Duodenal mucosa (tissue), 2 donors: ENCODE data around the gene MIB1.

Experiments
- H3K27ac ChIP-seq: one replicate; pipeline ENCODE4 v1.7.0; 2013; ENCODE audit warnings: low read depth, low read length
- H3K27me3 ChIP-seq, 2 donors: one replicate each; pipeline ENCODE4 v1.7.0; 2013; ENCODE audit warnings: low read length in 2 of 2, control low read depth in 1 of 2; ENCODE audit not compliant: insufficient read depth in 2 of 2, control insufficient read depth in 1 of 2
- H3K36me3 ChIP-seq, 2 donors: one replicate each; pipeline ENCODE4 v1.7.0; 2013; ENCODE audit warnings: low read length in 2 of 2, control low read depth in 1 of 2; ENCODE audit not compliant: insufficient read depth in 2 of 2, control insufficient read depth in 1 of 2
- H3K4me1 ChIP-seq, 2 donors: one replicate each; pipeline ENCODE4 v1.7.0; 2013; ENCODE audit warnings: low read length in 2 of 2, control low read depth in 1 of 2; ENCODE audit not compliant: insufficient read depth in 2 of 2, control insufficient read depth in 1 of 2
- H3K4me3 ChIP-seq, 2 donors: one replicate each; pipeline ENCODE4 v1.7.0; 2013; ENCODE audit warnings: low read length in 2 of 2, low read depth in 1 of 2
- H3K9ac ChIP-seq, 2 donors: one replicate each; pipeline ENCODE4 v1.7.0; 2013; ENCODE audit warnings: low read length in 2 of 2, low read depth in 1 of 2
- H3K9me3 ChIP-seq, 2 donors: one replicate each; pipeline ENCODE4 v1.7.0; 2013; ENCODE audit warnings: low read length in 2 of 2, control low read depth in 1 of 2; ENCODE audit not compliant: control insufficient read depth in 1 of 2

Gene MIB1

GRCh38 chr18:21858544-21858943 lies 118.0 kb downstream of the MIB1 start:
- no peaks in the 10 kb centered on the region for H3K9me3 ChIP-seq
- H3K4me1 ChIP-seq = no peaks in the 10 kb centered on the region
- H3K27ac ChIP-seq = no peak overlapping the region
- no peak overlapping the region for H3K9ac ChIP-seq
- peaks cover 10 to 30% of the 10 kb centered on the region in 2 donors for H3K36me3 ChIP-seq
- H3K27me3 ChIP-seq = no peaks in the 10 kb centered on the region
- no peak overlapping the region for H3K4me3 ChIP-seq

- Histone ChIP-seq H3K9ac (no peak overlapping the region), H3K4me1 (no peaks in the 10 kb centered on the region), H3K27ac (no peak overlapping the region), H3K4me3 (no peak overlapping the region), H3K9me3 (no peaks in the 10 kb centered on the region), H3K36me3 (peaks cover 11 to 21% of the 10 kb centered on the region in 2 donors), H3K27me3 (no peaks in the 10 kb centered on the region)
These were observed 123.8 kb downstream of the MIB1 start for GRCh38 chr18:21864386-21864785.

- Histone ChIP-seq H3K4me1 (no peaks in the 10 kb centered on the region), H3K9ac (no peak overlapping the region), H3K36me3 (peaks cover 11 to 21% of the 10 kb centered on the region in 2 donors), H3K27ac (no peak overlapping the region), H3K27me3 (no peaks in the 10 kb centered on the region), H3K4me3 (no peak overlapping the region), H3K9me3 (no peaks in the 10 kb centered on the region)
These were observed 124.5 kb downstream of the MIB1 start for GRCh38 chr18:21865043-21865442.

GRCh38 chr18:21868770-21869169 lies 128.2 kb downstream of the MIB1 start:
- H3K9me3 ChIP-seq = no peaks in the 10 kb centered on the region
- H3K27ac ChIP-seq = no peak overlapping the region
- no peak overlapping the region for H3K4me3 ChIP-seq
- no peak overlapping the region for H3K9ac ChIP-seq
- no peaks in the 10 kb centered on the region for H3K4me1 ChIP-seq
- H3K36me3 ChIP-seq = peaks cover 0 to 3% of the 10 kb centered on the region in 2 donors
- no peaks in the 10 kb centered on the region for H3K27me3 ChIP-seq

GRCh38 chr18:21889570-21889969 lies 149.0 kb downstream of the MIB1 start:
- Histone ChIP-seq H3K9me3 (no peaks in the 10 kb centered on the region), H3K4me1 (no peaks in the 10 kb centered on the region), H3K4me3 (no peak overlapping the region), H3K27me3 (no peaks in the 10 kb centered on the region), H3K9ac (no peak overlapping the region), H3K27ac (no peak overlapping the region), H3K36me3 (no peaks in the 10 kb centered on the region)

- H3K4me1 ChIP-seq = peaks cover 0 to 3% of the 10 kb centered on the region in 2 donors
- H3K9ac ChIP-seq = no peak overlapping the region
- H3K36me3 ChIP-seq = no peaks in the 10 kb centered on the region
- no peak overlapping the region for H3K27ac ChIP-seq
- H3K27me3 ChIP-seq = no peaks in the 10 kb centered on the region
- H3K4me3 ChIP-seq = no peak overlapping the region
- no peaks in the 10 kb centered on the region for H3K9me3 ChIP-seq
These were observed 154.2 kb downstream of the MIB1 start for GRCh38 chr18:21894619-21895367.

GRCh38 chr18:21896732-21897336 lies 156.2 kb downstream of the MIB1 start:
- Histone ChIP-seq H3K27ac (no peak overlapping the region), H3K4me1 (peaks cover 4 to 13% of the 10 kb centered on the region in 2 donors)

GRCh38 chr18:21897811-21898210 lies 157.2 kb downstream of the MIB1 start:
- Histone ChIP-seq H3K9ac (no peak overlapping the region), H3K36me3 (no peaks in the 10 kb centered on the region), H3K27me3 (no peaks in the 10 kb centered on the region), H3K4me1 (peaks cover 5 to 13% of the 10 kb centered on the region in 2 donors), H3K9me3 (no peaks in the 10 kb centered on the region), H3K4me3 (no peak overlapping the region), H3K27ac (no peak overlapping the region)

More at GRCh38 chr18:21896732-21897336, 156.2 kb downstream of the MIB1 start:
- H3K4me3 ChIP-seq = no peak overlapping the region
- no peaks in the 10 kb centered on the region for H3K36me3 ChIP-seq
- no peaks in the 10 kb centered on the region for H3K27me3 ChIP-seq
- no peaks in the 10 kb centered on the region for H3K9me3 ChIP-seq
- no peak overlapping the region for H3K9ac ChIP-seq

- Histone ChIP-seq H3K9me3 (no peaks in the 10 kb centered on the region), H3K9ac (no peak overlapping the region), H3K27ac (no peak overlapping the region), H3K27me3 (no peaks in the 10 kb centered on the region), H3K36me3 (no peaks in the 10 kb centered on the region), H3K4me3 (peak overlapping the region in 1 of 2 donors; percentile 1), H3K4me1 (peaks cover 5 to 13% of the 10 kb centered on the region in 2 donors)
These were observed 160.2 kb downstream of the MIB1 start for GRCh38 chr18:21900605-21901352.

GRCh38 chr18:21901423-21901945 lies 160.9 kb downstream of the MIB1 start:
- Histone ChIP-seq H3K9me3 (no peaks in the 10 kb centered on the region), H3K27ac (no peak overlapping the region), H3K27me3 (no peaks in the 10 kb centered on the region), H3K9ac (no peak overlapping the region), H3K4me1 (peaks cover 5 to 13% of the 10 kb centered on the region in 2 donors), H3K4me3 (peak overlapping the region in 1 of 2 donors; percentile 44), H3K36me3 (no peaks in the 10 kb centered on the region)
